Mesendoderm (in vitro differentiated cells): Measurements from ENCODE around the gene ISLR.

Experiments
- DNase-seq: peaks from one replicate; pipeline ENCODE4 v3.0.0; 2013
- H2AK5ac ChIP-seq: 2 replicates; pipeline ENCODE4 v1.6.1; 2013; ENCODE audit warnings: low read length, inconsistent platforms
- H2BK120ac ChIP-seq: 2 replicates; pipeline ENCODE4 v1.6.1; 2013; ENCODE audit warnings: low read depth, mild to moderate bottlenecking, low read length, moderate library complexity, mixed read lengths
- H2BK15ac ChIP-seq: replicated peaks from 2 replicates; pipeline ENCODE4 v1.6.1; 2013; ENCODE audit warnings: low read depth, mild to moderate bottlenecking, moderate library complexity
- H2BK5ac ChIP-seq: 2 replicates; pipeline ENCODE4 v1.6.1; 2013; ENCODE audit warnings: low read length, inconsistent platforms
- H3K18ac ChIP-seq: 2 replicates; pipeline ENCODE4 v1.6.1; 2013; ENCODE audit warnings: mild to moderate bottlenecking, low read length, mixed read lengths
- H3K23ac ChIP-seq: one replicate; pipeline ENCODE4 v1.6.1; 2013; ENCODE audit warnings: low read length
- H3K27ac ChIP-seq: 2 replicates; pipeline ENCODE4 v1.5.1; 2013; ENCODE audit warnings: low read depth, mild to moderate bottlenecking, inconsistent platforms, low read length, moderate library complexity
- H3K27me3 ChIP-seq: 2 replicates; pipeline ENCODE4 v1.6.1; 2013; ENCODE audit warnings: low read length, control low read depth, mild to moderate bottlenecking, inconsistent platforms; ENCODE audit not compliant: insufficient read depth, poor library complexity
- H3K36me3 ChIP-seq: 2 replicates; pipeline ENCODE4 v1.6.1; 2013; ENCODE audit warnings: low read length, inconsistent platforms; ENCODE audit not compliant: control insufficient read depth, insufficient read depth
- H3K4ac ChIP-seq: one replicate; pipeline ENCODE4 v1.6.1; 2013; ENCODE audit warnings: low read depth, mild to moderate bottlenecking, low read length, moderate library complexity
- H3K4me1 ChIP-seq: 2 replicates; pipeline ENCODE4 v1.6.1; 2013; ENCODE audit warnings: low read depth, low read length, inconsistent platforms; ENCODE audit not compliant: control insufficient read depth
- H3K4me2 ChIP-seq: 2 replicates; pipeline ENCODE4 v1.6.1; 2013; ENCODE audit warnings: low read length
- H3K4me3 ChIP-seq: 2 replicates; pipeline ENCODE4 v1.5.1; 2013; ENCODE audit warnings: mild to moderate bottlenecking, low read length
- H3K56ac ChIP-seq: one replicate; pipeline ENCODE4 v1.6.1; 2013; ENCODE audit warnings: low read length
- H3K79me1 ChIP-seq: 2 replicates; pipeline ENCODE4 v1.6.1; 2013; ENCODE audit warnings: low read length, inconsistent platforms
- H3K79me2 ChIP-seq: 2 replicates; pipeline ENCODE4 v1.6.1; 2013; ENCODE audit warnings: mild to moderate bottlenecking, low read length; ENCODE audit not compliant: control insufficient read depth, insufficient read depth
- H3K9ac ChIP-seq: 2 replicates; pipeline ENCODE4 v1.6.1; 2013; ENCODE audit warnings: low read length, inconsistent platforms
- H4K5ac ChIP-seq: one replicate; pipeline ENCODE4 v1.6.1; 2013; ENCODE audit warnings: low read length
- H4K8ac ChIP-seq: one replicate; pipeline ENCODE4 v1.6.1; 2013; ENCODE audit warnings: low read depth, mild to moderate bottlenecking, control low read depth, low read length, moderate library complexity
- WGBS: extraction: QIAGEN DNeasy Blood & Tissue Kit; methylation state at CpG from one replicate; pipeline ENCODE4 v1.1.7; 2013; ENCODE audit warnings: low lambda C conversion rate, missing lambda C conversion rate; ENCODE audit not compliant: insufficient coverage; ENCODE audit errors: extremely low coverage; 5-methylcytosine and 5-hydroxymethylcytosine counted together

The ISLR gene

DNA sequence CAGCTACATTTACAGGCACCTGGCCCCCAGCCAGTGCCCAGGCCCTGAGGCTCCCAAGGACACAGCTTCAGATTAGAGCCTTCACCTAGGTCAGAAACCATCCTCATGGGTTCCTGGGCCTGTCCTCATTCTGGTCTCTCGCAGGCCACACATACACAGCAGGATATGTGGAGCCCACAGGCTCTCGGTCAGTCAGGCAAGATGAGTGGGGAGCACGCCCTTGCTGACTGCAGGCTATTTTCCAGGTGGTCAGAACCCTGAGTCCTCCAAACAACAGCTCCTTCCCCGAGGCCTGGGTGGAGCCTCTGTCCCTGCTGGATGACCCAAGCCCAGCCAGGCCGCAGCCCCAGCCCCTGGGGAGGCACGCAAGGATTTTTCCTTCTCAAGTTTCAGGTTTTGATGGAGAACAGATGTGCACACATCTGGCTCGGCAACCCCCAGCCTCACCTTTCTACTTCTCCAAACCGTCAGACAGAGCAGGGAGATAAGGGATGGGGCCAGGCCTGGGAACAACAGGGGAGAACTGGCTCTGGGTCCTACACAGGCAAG, 27.4 kb downstream of the ISLR start:
- peaks cover 13% of the 10 kb centered on the region for H3K4me1 ChIP-seq
- no peaks in the 10 kb centered on the region for H3K27me3 ChIP-seq
- WGBS: no CpG with 5 or more reads among the region's 8 CpGs
- no peaks in the 10 kb centered on the region for H3K79me1 ChIP-seq
- no peaks in the 10 kb centered on the region for H3K79me2 ChIP-seq
- H3K4me2 ChIP-seq: no peak overlapping the region
- H3K23ac ChIP-seq: no peak overlapping the region
- no peak overlapping the region for H3K27ac ChIP-seq
- no peak overlapping the region for H3K4me3 ChIP-seq
- peak overlapping the region; percentile 84 for H3K56ac ChIP-seq
- H2AK5ac ChIP-seq: no peak overlapping the region
- H3K18ac ChIP-seq: no peak overlapping the region
- no peak overlapping the region for H3K9ac ChIP-seq
- no peak overlapping the region for H2BK5ac ChIP-seq
- no peak overlapping the region for H4K5ac ChIP-seq
- no peak overlapping the region for H3K4ac ChIP-seq
- DNase-seq: peak; percentile 41
- no peak overlapping the region for H2BK15ac ChIP-seq
- H4K8ac ChIP-seq: no peak overlapping the region
- no peaks in the 10 kb centered on the region for H3K36me3 ChIP-seq
- no peak overlapping the region for H2BK120ac ChIP-seq

GRCh38 chr15:74201710-74202420, 28.4 kb downstream of the ISLR start:
- H3K79me1 ChIP-seq: no peaks in the 10 kb centered on the region
- H3K9ac ChIP-seq: peak overlapping the region; percentile 50
- no peak overlapping the region for H2BK120ac ChIP-seq
- H3K23ac ChIP-seq: no peak overlapping the region
- no CpG with 5 or more reads among the region's 7 CpGs for WGBS
- H4K8ac ChIP-seq: no peak overlapping the region
- H3K4me1 ChIP-seq: peaks cover 13% of the 10 kb centered on the region
- H3K27me3 ChIP-seq: no peaks in the 10 kb centered on the region
- H4K5ac ChIP-seq: no peak overlapping the region
- H3K36me3 ChIP-seq: no peaks in the 10 kb centered on the region
- peak overlapping the region; percentile 7 for H2AK5ac ChIP-seq
- no peak for DNase-seq
- peak overlapping the region; percentile 65 for H3K4me2 ChIP-seq
- no peak overlapping the region for H2BK5ac ChIP-seq
- H3K27ac ChIP-seq: peak overlapping the region; percentile 46
- no peak overlapping the region for H3K4ac ChIP-seq
- no peak overlapping the region for H3K18ac ChIP-seq
- H3K56ac ChIP-seq: peak overlapping the region; percentile 84
- no peak overlapping the region for H2BK15ac ChIP-seq
- no peak overlapping the region for H3K4me3 ChIP-seq
- H3K79me2 ChIP-seq: no peaks in the 10 kb centered on the region

DNA sequence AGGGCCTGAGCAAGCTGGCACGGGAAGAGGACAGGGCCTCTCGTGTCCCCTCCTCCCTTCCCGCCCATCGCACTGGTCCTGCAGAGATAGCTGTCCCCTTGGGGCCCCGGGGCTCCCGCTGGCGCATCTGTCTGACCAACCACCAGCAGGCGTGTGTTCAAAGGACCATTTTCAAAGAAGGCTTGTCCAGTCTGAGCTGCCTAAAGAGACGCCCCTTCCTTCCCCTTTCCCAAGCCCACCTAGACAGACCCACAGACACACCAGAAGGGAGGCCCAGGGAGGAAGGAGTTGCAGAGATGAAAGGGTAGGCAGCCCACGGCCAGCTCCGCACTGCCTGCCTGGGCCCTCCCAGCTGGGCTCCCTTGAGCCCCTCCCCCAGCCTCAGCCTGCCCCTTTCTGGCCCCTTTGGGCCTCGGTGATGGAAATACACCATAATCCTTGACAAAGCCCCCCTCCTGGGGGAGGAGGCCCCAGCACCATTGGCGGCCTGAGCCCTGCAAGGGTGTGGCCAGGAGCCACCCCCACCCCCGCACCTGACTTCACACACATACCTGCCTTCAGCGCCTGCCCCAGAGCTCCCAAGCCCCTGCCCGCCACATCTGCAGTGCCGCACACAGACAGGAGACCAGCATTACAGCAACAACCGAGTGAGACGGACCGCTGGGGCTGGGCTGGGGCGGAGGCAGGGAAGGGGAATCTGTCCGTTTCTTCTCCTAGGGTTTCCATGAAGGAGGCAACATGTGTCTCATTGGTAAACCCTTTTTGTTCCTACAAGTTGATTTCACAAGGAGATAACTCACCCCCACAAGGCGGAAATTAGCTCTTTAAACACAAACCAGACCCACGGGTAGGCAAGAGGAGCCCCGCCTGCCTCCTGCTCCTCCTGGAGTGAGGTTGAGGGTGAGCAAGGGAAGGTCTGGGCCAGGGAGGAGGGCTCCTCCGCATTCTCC, 29.2 kb downstream of the ISLR start, which contains the start of gene STRA6:
STRA6 (minus strand) TSS at position 336 of the 950 bp plus-strand sequence. CDS start 520 bp downstream, outside the sequence.
- Histone ChIP-seq H4K8ac (no peak within 1 kb of the TSS), H3K9ac (peak within 1 kb of the TSS; percentile 71), H3K23ac (no peak within 1 kb of the TSS), H2BK15ac (no peak within 1 kb of the TSS), H3K18ac (peak within 1 kb of the TSS; percentile 22), H3K79me2 (no peaks in the 10 kb centered on the region), H3K36me3 (no peaks in the 10 kb centered on the region), H3K79me1 (no peaks in the 10 kb centered on the region), H3K4me3 (no peak within 1 kb of the TSS), H2BK5ac (peak within 1 kb of the TSS; percentile 64), H3K4me1 (peaks cover 13% of the 10 kb centered on the region), H3K4me2 (peak within 1 kb of the TSS; percentile 65), H2AK5ac (peak within 1 kb of the TSS; percentile 86), H3K56ac (peak within 1 kb of the TSS; percentile 87), H3K4ac (no peak within 1 kb of the TSS), H3K27ac (peak within 1 kb of the TSS; percentile 72), H4K5ac (no peak within 1 kb of the TSS), H2BK120ac (peak within 1 kb of the TSS; percentile 18), H3K27me3 (no peaks in the 10 kb centered on the region)
- peak; percentile 97 for DNase-seq
- no CpG with 5 or more reads among the region's 26 CpGs for WGBS

DNA sequence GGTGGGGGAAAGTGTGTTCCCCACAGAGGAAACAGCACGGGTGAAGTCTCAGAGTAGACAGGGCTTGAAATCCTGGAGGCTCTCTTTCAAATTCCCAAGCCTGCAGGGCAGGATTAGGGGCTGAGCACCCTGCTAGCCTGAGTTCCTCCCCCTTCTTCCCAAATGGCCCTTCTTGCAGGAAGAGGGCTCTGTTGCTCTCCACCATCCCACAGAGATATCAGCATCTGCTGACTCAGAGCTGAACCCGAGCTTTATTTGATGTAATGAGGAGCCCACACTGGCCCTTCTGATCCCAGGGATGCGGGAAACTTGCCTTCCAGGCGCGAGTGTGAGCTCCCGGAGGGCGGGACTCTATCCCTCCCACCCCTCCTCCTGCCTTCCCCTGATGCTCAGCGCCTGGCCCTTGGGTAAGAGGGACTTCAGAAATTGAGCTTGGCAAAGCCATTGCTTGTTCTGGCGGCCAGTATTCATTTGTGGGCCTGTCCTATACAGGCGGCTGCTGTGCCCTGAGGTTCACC, 30.5 kb downstream of the ISLR start:
- Histone ChIP-seq H3K79me1 (no peaks in the 10 kb centered on the region), H4K5ac (no peak overlapping the region), H3K23ac (no peak overlapping the region), H3K79me2 (no peaks in the 10 kb centered on the region), H3K4me3 (no peak overlapping the region), H3K4ac (no peak overlapping the region), H4K8ac (no peak overlapping the region), H3K18ac (peak overlapping the region; percentile 22), H2BK5ac (peak overlapping the region; percentile 59), H2BK120ac (peak overlapping the region; percentile 18), H3K4me1 (peaks cover 18% of the 10 kb centered on the region), H2BK15ac (no peak overlapping the region), H3K4me2 (peak overlapping the region; percentile 28), H3K36me3 (no peaks in the 10 kb centered on the region), H3K27ac (peak overlapping the region; percentile 72), H3K9ac (peak overlapping the region; percentile 71), H2AK5ac (peak overlapping the region; percentile 78), H3K27me3 (no peaks in the 10 kb centered on the region), H3K56ac (peak overlapping the region; percentile 87)
- peak; percentile 88 for DNase-seq
- WGBS: no CpG with 5 or more reads among the region's 10 CpGs

DNA sequence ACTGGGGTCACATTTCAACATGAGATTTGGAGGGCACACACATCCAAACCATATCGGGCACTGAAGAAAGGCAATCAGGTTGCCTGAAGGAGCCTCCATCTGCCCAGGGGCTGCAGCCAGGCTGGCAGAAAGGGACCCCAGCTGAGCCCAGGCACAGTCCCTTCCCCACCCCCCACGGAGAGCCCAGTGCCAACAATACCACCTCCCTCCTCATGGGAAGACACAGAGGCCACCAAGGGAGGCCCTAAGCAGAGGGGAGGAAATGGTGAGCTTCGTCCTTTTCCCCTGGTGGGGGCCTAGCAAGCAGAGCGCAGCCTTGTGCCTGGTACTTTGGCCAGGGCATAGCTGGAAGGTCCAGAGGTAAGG, 32.1 kb downstream of the ISLR start:
- no peak overlapping the region for H2BK120ac ChIP-seq
- no peaks in the 10 kb centered on the region for H3K79me2 ChIP-seq
- H3K4me1 ChIP-seq: peaks cover 30% of the 10 kb centered on the region
- no peak overlapping the region for H3K27ac ChIP-seq
- H3K27me3 ChIP-seq: no peaks in the 10 kb centered on the region
- WGBS: no CpG with 5 or more reads among the region's 4 CpGs
- H3K4me2 ChIP-seq: no peak overlapping the region
- no peak overlapping the region for H3K56ac ChIP-seq
- no peaks in the 10 kb centered on the region for H3K79me1 ChIP-seq
- no peak overlapping the region for H3K4ac ChIP-seq
- no peak overlapping the region for H4K5ac ChIP-seq
- no peak overlapping the region for H3K18ac ChIP-seq
- H3K36me3 ChIP-seq: no peaks in the 10 kb centered on the region
- no peak overlapping the region for H2AK5ac ChIP-seq
- no peak overlapping the region for H2BK5ac ChIP-seq
- no peak overlapping the region for H4K8ac ChIP-seq
- H3K9ac ChIP-seq: no peak overlapping the region
- H2BK15ac ChIP-seq: no peak overlapping the region
- DNase-seq: no peak
- peak overlapping the region; percentile 4 for H3K23ac ChIP-seq
- H3K4me3 ChIP-seq: no peak overlapping the region
